GM19324 (cell line): ENCODE results near the gene MACROD1.

ENCODE experiments used
- ATAC-seq: cut with Tn5 transposase; IDR thresholded peaks from one replicate; pipeline ENCODE4 v1.9.1; 2021; ENCODE audit warnings: mild to moderate bottlenecking, moderate library complexity; ENCODE audit not compliant: unreplicated experiment, low FRiP score

The MACROD1 gene

DNA sequence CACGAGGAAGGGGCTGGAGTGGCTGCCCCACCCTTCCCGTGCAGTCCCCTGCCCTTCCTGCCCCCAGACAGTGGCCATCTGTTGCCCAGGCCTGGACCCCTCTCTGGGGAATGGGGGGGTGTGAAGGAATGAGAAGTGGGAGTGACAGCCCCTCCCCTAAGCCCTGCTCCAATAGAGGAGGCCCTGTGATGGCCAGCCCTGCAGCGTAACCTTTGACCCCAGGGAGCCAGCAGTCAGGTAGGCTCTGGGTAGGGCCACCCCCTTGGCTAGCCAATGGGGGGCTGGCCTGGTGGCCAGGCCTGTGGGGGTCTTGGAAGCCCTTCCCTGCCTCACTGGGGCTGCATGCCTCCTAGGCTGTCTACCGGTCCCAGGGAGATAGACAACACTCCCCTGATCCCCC, 123.6 kb downstream of the MACROD1 start:
- ATAC-seq = no peak

DNA sequence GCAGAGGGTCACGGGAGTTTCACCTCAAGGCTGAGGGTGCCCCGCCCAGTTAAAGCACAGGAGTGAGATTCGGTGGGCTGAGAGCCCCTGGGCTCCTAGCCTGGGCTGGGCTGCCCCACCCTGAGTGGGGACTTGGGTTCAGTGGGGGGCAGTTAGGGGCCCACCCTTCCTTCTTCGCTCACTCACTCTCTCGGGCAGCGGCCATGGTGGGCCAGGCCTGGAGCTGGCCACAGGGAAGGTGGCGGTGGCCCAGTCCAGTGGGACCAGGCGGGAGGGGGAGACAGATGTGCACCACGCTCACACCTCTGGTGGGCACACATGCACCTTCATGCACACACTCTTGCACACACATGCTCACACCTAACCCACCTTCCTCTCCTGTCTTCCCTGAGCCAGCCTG, 124.1 kb downstream of the MACROD1 start:
- no peak for ATAC-seq

DNA sequence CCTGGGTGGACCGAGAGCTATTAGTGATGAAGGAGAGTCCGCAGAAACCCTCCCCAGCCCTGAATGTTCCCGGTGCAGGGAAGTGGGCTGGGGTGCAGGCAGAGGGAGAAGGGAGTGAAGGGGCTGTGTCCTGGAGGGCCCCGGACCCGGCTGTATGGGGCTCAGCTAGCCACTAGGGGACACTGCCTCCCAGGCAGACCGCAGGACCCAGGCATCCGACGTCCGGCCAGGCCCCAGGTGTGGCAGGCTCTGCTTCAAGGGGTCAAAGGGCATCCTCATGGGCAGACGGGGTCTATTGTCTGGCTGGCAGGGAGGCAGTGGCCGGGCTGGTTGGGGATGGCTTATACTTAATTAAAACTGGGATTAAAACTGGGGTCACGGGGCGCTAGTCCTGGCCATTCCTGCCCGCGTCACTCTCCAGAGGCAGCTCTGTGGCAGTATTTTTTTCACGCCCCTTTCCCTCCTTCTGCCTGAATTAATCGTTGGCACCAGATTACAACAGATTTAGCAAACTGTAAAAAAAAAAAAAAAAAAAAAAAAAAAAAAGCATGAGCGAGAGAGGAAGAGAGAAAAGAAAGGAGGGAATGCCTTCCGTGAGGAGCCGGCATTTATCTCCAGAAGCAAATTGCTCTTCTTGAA, 125.1 kb downstream of the MACROD1 start:
- ATAC-seq = no peak

DNA sequence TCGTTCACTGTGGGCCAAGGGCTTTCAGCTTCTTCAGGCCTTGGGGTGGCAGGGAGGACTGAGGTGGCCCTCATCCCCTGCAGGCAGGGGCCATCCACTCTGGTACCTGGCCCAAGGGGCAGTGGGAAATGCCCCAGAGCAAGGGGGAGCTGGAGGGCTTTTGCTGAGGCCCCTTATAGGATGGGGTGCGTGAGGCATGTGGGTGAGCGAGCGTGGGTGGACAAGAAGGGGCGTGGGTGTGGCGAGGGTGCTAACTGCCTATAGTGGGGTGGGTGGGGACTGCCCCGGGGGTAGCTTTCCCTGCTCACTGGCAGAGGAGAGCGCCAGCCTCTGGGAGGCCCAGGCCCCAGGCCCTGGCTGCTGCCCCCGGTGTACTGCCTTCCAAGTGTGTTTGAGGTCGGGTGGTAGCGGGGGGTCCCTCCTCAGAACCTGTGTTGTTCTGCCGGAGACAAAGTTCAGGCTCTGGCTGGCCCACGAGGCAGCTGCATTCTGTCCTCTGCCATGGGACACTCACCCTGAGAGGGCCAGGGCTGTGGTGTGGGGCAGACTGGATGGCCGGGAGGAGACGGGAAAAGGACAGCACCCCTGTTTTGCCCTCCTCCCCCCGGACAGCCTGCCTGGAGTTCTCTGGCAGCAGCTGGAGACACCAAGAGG, 126.8 kb downstream of the MACROD1 start:
- ATAC-seq = no peak

DNA sequence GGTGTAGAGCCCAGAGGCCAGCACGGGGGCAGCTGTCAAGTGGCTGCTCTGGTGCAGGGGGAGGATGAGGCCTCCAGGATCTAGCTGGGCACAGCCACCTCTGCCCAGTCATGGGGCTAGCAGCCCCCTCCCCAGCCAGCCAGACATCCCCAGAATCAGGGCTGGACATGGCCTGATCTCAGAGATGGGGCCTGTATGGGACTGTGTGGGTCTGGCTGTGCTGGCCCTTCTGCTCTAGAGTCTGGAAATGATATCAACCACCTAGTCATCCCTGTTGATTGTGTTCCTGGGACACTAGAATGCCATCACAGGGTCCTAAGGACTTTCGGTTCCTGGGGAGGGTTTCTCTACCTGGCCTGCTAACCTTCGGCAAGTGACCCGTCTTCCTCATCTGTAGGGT, 127.4 kb downstream of the MACROD1 start:
- ATAC-seq = no peak

DNA sequence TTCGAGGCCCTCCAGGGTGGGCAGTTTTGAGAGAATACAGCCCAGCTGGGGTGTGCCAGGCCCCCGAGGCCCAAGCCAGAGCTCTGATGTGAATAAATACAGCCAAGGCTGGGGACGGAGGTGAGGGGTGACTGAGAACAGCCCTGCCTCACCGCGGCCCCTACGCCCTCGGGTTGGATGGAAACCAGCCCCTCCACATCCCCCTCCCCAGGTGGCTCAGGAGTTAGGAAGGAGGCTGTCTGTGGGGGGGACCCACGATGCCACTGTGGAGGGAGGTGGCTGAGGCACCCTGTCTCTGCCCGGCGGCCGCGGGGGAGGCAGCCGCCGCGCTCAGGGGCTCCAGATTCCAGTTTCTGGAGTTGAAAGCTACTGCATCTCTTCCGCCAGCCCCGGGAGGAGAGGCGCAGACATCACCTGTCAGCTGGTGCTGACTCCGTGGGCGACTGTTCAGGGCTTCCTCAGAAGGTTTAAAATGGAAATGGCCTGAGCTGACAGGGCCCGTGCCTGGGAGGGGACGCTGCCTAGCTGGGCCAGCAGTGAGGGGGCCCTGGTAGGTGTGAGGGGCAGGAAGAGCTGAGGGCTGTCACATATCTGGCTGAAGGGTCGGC, 128.8 kb downstream of the MACROD1 start:
- no peak for ATAC-seq

DNA sequence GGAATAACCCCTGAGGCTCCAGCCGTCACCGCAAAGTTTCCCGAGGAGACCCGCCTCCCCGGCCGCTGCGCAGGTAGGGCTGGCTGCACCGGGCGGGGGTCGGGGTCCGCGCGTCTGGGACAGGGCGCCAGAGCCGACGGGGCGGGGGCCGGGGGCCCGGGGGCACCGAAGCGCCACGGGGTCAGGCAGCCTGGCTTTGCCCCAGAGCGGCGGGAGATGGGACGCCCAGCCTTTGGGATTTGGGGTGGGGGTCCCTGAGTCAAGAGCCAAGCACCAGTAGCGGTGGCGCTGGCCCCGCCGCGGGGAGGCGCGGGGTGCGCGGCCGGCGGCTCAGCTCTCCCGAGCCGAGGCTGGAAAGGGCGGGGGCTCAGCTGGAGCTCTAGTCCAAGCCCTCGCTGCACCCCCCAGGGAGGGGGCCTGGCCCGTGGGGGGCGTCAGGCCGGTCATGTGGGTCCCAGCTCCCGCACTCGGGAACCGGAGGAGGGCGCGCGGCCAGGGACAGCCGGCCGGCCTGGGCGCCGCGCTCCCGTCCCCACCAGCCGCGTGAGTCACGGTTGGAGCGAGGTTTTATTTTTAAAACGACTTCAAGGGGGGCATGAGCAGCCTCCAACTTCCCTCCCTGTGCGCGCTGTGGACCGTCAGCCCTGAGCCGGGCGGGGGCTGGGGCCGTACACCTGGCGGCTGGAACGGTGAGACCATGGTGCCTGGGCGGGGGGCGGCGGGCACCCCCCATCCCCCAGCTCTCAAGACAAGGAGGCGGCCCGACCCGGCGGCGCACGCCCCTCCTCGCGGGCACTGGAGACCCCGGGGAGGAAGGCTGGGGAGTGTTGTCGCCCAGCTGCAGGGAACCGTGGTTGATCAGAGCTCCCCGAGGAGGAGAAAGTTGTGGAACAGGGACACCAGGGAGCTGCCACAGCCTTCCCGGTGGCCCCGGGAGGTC, 129.6 kb downstream of the MACROD1 start:
- no peak for ATAC-seq

DNA sequence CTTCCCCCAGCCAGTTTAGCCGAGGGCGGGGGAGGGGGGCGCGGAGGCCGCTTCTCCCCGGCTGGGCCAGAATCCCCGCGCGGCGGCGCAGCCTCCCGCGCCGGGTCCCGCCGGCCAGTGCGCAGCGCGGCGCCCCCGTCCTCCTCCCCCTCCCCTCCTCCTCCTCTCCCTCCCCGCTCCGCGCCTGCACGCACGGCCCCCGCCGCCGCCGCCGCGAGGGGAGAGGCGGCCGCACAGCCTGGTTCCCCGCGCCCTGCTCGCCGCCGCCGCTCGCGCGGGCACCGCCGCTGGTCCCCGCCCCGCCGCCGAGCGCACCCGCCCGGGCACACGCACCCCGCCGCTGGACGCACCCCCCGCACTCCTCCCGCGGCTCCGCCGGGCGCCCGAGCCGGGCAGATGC, 130.3 kb downstream of the MACROD1 start, which contains the start of gene FLRT1:
FLRT1 (plus strand) TSS at position 356 of the 400 bp plus-strand sequence. CDS start 80,337 bp downstream, outside the sequence.
- ATAC-seq = no peak

DNA sequence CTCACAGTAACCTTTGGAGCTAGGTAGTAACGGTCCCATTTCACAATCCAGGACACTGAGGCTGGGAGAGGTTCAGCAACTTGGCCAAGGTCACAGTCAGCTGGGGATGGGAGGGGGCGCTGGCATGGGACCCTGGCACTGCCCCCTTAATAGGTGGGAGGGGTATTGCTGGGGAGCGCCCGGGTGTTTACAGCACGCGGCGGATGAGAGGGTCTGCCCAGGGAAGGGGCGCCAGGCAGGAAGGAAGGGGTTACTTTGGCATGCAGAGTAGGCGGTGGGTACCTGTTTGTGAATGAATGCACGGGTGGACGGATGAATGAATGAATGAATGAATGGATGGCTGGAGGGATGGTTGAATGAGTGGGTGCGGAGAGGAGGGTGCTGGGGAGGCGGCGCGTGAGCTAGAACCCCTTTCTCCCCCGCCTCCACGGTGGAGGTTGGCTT, 130.8 kb downstream of the MACROD1 start:
- no peak for ATAC-seq

DNA sequence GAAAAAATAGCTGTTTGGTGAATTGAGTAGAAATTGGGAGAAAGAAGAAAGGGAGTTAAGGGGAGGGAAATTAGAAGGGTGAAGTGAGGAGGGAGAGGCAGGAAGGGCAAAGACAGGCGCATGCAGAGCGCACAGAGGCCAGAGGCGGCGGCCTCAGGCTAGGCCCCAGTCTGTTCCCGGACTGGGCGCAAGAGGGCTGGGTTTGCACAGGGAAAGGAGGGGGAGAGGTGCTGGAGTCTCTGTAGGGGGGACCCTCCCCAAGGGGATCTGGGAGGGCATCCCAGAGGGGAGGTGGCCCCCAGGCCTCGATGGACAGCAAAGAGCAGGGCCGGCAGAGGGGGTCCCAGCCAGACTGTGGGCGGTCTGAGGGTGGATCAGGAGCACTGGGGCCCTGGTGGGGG, 131.5 kb downstream of the MACROD1 start:
- no peak for ATAC-seq

DNA sequence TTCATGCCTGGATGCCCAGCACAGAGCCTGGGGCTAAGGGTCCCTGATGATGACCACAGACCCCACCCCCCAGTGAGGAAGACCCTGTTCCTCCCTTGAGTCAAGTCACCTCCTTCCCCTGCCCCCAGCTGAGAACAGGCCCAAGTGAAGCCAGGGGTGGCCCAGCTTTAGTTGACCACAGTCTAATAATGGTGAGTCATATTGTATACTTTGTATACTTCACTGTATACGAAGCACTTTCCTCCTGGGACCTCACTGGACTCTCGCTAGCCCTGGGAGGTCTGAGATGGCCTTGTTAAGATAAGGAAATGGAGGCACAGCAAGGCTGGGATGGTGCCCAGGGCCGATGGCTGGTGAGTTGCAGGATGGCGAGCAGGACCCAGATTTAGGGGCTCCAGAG, 133.9 kb downstream of the MACROD1 start:
- no peak for ATAC-seq

DNA sequence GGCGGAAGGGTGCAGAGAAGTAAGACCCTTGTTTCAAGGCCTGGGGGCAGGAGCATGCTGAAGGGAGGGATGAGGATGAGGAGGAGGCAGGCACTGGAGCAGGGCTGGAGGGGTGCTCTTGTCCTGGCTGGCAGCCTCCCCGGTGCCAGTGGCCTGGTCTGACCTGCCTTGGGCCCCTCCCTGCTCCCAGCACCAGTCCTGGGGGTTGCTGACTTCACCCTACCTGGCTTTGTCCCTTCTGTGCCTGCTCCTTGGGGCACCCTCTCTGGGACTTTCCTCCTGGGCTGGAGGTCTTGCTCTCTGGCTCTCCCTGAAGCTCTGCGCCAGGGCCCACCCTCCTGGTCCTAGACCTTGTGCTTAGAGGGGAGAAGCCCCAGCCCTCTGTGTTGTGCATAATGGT, 134.9 kb downstream of the MACROD1 start:
- ATAC-seq = no peak

DNA sequence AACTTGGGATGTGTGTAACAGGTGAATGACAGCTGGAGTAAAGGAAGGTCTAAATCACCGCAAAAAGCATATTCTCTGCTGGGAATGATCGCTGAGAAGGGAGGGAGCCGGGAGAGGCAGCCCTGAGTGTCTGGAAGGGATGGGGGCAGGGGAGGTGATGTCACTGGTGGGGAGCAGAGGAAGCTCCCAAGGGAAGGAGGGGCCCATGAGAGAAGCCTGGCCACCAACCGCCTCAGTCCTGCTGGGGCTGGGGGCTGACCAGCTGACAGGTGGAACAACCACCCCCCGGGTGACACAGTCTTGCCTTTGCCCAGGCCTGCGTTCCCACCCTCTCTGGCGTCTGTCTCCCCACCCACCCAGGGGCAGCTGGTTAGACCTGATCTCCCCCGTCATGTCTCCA, 136.1 kb downstream of the MACROD1 start:
- no peak for ATAC-seq

DNA sequence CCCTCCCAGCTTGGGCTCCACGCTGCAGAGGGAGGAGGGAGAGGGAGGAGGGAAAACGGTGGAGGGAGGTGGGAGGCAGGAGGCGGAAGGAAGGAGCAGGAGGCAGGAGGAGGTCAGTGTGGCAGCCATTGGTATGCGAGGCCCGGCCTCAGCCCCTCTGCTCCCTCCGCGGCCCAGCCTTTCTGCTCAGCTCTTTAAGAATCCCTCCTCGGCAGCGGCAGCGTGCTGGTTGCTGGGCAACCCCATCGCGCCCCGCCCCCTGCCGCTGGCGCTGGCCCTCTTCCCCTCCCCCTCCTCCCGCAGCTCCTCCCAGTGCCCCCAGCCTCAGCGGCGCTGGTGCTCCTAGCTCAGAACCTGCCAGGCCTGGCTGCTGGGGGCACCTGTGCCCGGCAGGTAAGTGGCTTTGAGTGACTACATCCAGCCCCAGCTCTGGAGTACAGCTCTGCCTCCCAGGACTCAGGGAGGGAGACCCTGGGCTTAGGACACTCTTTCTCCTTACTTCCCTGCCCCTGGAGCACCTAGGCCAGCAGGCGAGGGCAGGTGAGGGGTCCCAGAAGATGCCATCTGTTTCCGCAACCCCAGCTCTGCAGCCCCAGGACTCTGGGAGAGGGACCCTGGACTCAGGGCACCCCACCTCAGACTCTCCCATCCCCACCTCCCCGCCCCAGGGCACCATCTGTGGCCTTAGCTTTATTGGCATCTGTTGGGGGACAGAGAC, 137.4 kb downstream of the MACROD1 start:
- no peak for ATAC-seq

DNA sequence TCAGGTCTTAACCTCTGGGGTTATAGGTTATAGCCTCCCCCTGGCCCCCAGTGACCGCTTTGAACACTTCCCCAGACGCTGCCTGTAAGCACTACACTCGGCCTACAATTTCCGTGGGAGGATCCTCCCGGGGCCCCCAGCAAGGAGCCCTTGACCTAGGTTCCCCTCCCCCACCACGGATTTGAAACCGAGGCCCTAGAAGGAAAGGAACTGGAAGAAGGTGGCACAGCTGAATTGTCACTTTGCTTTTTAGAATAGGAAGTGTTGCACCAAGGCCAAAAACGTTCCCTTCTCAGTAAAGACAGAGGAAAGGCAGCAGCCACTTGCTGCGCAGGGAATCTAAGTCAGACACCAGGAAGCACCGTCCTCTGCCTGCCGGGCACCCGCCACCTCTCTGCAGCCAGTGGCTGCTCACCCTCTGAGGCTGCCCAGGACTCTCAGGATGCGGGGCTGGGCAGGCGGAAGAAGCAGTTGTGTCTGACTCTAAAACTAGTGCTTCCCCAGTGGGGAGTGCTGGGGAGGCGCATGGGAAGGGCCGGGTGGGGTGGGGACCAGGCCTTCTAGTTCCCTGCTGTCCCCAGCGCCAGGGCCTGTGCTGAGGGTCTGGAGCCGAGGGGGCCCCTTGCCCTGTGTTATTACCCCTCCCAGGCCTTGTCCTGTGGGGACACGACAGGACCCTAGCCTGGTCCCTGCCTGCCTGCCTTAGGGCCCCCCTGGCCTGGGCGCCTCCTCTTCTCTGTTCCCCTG, 138.1 kb downstream of the MACROD1 start:
- no peak for ATAC-seq

DNA sequence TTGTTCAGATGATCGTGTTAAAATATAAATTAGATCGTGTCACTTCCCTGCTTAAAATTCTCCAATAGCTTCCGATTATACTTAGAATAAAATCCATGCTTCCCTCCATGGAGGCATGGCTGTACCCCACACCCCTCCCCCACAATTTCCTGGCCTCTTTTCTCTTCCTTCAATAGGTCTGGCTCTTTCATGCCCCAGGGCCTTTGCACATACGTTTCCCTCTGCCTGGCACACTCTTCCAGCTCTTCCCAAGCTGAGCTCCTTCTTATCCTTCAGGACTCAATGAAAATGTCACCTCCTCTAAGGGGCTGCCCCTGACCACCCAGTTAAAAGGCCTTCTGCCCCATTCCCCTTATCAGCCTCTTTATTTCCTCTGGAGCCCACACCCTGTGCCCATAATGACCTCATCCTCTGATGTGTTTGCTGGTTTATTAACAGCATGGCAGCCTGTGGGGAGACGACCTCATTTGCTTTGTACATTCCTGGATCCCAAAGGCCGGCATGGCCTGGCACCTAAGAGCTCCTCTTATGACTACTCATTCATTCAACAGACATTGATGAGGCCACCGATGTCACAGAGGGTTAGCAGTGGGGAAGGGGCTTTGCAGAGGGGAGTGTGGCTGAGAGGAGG, 139.2 kb downstream of the MACROD1 start:
- no peak for ATAC-seq

DNA sequence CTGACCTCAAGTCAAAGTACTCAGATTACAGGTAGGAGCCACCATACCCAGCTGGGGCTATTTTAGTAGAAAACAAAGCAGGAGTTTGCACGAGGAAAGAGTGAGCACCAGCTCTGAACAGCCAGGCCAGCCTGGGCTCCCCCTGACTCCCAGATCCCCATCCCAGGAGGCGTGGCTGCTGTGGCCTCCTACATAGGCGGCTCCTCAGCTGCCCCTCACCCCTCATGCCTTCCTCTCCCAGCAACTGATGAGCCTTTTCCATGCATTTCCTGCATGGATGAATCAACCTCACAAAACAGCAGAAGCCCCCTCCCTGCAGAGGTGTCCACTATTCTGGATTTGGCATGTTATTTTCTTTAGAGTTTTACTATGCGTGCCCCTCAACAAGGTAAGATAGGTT, 140.7 kb downstream of the MACROD1 start:
- no peak for ATAC-seq

DNA sequence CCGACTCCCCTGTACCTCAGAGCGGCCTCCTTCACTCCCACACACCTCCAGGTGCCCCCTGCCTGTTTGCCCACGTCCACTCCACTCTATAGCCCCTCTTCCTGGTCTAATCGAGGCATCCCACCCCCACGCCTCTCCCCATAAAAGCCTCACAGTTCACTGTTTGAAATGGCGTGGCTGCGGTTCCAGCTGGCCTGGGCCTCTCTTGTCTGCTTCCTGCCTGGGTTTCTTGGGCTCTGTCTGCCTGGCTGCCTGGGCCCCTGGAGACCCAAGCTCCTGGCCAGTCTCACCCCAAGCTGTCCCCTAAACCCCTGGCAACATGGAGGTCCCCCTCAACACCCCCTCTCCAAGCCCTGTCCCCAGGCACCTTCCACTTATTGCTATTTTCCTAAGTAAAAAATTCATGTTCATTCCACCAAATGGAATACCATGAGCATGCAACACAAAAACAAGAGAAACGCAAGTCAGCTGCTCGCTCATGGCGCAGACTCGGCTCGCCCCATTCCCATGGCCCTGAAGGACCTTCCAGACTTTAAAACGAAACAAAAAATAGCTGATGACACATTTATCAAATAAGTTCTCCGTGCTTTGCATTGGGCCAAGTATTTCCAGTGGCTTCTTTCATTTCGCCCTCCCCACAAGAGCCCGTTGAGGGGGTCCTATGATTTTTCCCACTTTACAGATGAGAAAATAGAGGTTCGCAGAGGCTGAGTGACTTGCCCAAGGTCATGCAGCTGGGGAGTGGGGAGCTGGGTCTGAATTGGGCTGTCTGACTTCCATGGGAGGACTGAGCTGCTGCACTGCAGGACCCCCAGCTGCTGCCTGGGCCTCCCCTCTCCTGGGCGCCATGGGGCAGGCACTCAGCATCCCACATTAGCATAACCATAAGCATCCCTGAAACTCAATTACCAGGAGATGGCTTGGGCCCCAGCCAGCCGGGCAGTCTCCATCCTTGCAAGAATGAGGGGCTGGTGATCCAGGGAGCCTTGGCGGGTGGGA, 141.9 kb downstream of the MACROD1 start:
- no peak for ATAC-seq
